Stimulated activated naive B cell treated with anti-CD40 and anti-IgM and Interleukin-4, amounts not matched to agents 10 μg/mL and 1 μg/mL and 100 μg/mL, for 72 hours (primary cell): ENCODE data around the gene CRPPA.

ENCODE experiments used
- ATAC-seq, 2 donors: fragments of 150-1000 bp; cut with Tn5 transposase; replicated peaks; 2 replicates each; pipeline ENCODE4 v1.10.0; 2021; ENCODE audit warnings: moderate library complexity in 1 of 2
- DNase-seq: peaks from one replicate; pipeline ENCODE4 v3.0.0; 2021
- H3K27ac Mint-ChIP-seq: one replicate; pipeline ENCODE4 v1.8.0; 2022; ENCODE audit warnings: mild to moderate bottlenecking, mixed read lengths
- H3K27me3 Mint-ChIP-seq, 2 donors: one replicate each; pipeline ENCODE4 v1.8.0; 2022; ENCODE audit warnings: mixed read lengths in 2 of 2
- H3K36me3 Mint-ChIP-seq, 2 donors: one replicate each; pipeline ENCODE4 v1.8.0; 2022; ENCODE audit warnings: mixed read lengths in 2 of 2, mild to moderate bottlenecking in 1 of 2
- H3K4me1 Mint-ChIP-seq, 2 donors: one replicate each; pipeline ENCODE4 v1.8.0; 2022; ENCODE audit warnings: mixed read lengths in 2 of 2, mild to moderate bottlenecking in 1 of 2
- H3K4me3 Mint-ChIP-seq, 2 donors: one replicate each; pipeline ENCODE4 v1.8.0; 2022; ENCODE audit warnings: mild to moderate bottlenecking in 2 of 2, mixed read lengths in 2 of 2, moderate library complexity in 1 of 2
- H3K9me3 Mint-ChIP-seq, 2 donors: one replicate each; pipeline ENCODE4 v1.8.0; 2022; ENCODE audit warnings: mixed read lengths in 2 of 2, mild to moderate bottlenecking in 1 of 2

CRPPA gene

DNA sequence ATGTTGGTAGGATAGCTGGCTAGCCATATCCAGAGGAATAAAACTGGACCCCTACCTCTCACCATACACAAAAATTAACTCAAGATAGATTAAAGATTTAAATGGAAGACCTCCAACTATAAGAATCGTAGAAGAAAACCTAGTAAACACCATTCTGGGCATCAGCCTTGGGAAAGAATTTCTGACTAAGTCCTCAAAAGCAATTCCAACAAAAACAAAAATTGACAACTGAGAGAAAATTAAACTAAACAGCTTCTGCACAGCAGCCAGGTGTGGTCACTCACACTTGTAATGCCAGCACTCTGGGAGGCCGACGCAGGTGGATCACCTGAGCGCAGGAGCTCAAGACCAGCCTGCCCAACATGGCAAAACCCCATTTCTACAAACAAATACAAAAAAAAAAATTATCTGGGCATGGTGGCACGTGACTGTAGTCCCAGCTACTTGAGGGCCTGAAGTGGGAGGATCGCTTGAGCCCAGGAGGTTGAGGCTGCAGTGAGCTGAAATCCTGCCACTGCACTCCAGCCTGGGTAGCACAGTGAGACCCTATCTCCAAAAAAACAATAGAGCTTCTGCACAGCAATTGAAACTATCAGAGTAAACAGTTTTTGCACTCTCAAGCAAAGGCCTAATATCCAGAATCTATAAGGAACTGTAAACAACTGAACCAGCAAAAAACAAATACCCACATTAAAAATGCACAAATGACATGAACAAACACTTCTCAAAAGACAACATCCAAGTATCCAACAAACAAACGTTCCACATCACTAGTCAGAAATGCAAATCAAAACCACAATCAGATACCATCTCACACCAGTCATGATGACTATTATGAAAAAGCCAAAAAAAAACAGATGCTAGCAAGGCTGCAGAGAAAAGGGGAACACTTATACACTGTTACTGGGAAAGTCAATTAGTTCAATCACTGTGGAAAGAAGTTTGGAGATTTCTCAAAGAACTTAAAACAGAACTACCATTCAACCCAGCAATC is 4.8 kb downstream of the CRPPA start:
- peaks cover 9 to 20% of the 10 kb centered on the region in 2 donors for H3K4me1 Mint-ChIP-seq
- ATAC-seq (no peak), DNase-seq (no peak)
- H3K36me3 Mint-ChIP-seq, result no peaks in the 10 kb centered on the region
- no peak overlapping the region for H3K27ac Mint-ChIP-seq
- H3K9me3 Mint-ChIP-seq, result no peaks in the 10 kb centered on the region
- no peaks in the 10 kb centered on the region for H3K27me3 Mint-ChIP-seq
- no peak overlapping the region for H3K4me3 Mint-ChIP-seq

DNA sequence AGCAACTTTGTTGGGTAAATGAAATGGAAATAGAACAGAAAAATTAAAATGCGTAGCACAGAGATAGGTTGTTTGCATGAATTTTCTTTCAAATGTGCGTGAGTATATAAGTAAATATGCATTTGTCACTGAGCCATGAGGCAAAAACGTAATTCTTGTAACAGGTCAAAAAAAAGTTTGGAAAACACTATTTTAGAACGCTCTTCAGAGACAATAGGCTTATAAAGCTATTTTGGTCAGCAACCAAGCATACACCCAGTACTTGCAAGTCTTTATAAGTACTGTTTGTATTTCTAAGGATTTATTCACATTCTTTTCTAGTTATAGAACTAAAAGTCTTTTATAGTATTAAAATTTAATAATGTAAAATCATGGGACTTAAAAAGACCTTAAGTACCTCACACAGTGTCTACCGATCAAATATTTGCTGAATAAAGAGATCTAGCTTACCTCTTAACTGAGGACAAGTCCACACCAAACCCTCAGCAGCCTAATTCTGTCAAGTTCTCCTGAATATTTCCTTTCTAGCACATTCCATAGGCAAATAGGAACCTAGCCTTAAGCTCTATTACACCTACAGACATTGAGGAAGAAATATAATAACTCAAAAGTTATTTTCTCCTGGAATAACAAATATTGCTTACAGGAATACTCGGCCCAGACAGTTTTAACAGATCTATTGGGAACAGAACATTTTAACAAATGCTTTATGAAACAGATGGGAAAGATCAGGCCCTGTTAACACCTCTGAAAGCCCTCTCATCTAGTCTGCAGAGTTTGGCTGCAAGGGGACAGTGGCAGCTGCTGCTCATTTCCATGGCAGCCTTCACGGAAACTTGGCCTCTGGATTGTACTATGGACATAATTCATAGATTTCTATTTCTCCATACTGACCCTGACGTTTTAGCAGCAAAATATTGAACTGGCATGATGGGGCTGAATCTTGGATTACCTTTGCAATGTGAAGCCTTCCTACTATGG is 8.8 kb downstream of the CRPPA start:
- Mint-ChIP-seq H3K36me3 (no peaks in the 10 kb centered on the region), H3K4me1 (peaks cover 3 to 6% of the 10 kb centered on the region in 2 donors), H3K4me3 (no peak overlapping the region), H3K27me3 (no peaks in the 10 kb centered on the region), H3K27ac (no peak overlapping the region), H3K9me3 (no peaks in the 10 kb centered on the region)
- no peak for DNase-seq
- no peak for ATAC-seq

- Mint-ChIP-seq H3K27me3 (no peaks in the 10 kb centered on the region), H3K4me3 (no peak overlapping the region), H3K36me3 (no peaks in the 10 kb centered on the region), H3K27ac (no peak overlapping the region), H3K9me3 (no peaks in the 10 kb centered on the region), H3K4me1 (no peaks in the 10 kb centered on the region)
- no peak for ATAC-seq
- DNase-seq, result no peak
Observed at GRCh38 chr7:16411391-16411790, 9.9 kb downstream of the CRPPA start.

GRCh38 chr7:16409777-16410176 is 11.6 kb downstream of the CRPPA start:
- Mint-ChIP-seq H3K36me3 (no peaks in the 10 kb centered on the region), H3K4me3 (no peak overlapping the region), H3K9me3 (no peaks in the 10 kb centered on the region), H3K27ac (no peak overlapping the region), H3K4me1 (peaks cover under 1 to 1% of the 10 kb centered on the region in 2 donors), H3K27me3 (no peaks in the 10 kb centered on the region)
- ATAC-seq, result no peak
- DNase-seq, result no peak

- Mint-ChIP-seq H3K27me3 (no peaks in the 10 kb centered on the region), H3K4me3 (no peak overlapping the region), H3K27ac (no peak overlapping the region), H3K9me3 (peaks cover 15 to 19% of the 10 kb centered on the region in 2 donors), H3K4me1 (peaks cover 3 to 4% of the 10 kb centered on the region in 2 donors), H3K36me3 (peaks cover 13 to 26% of the 10 kb centered on the region in 2 donors)
- ATAC-seq (peak; percentile 74 to 82), DNase-seq (no peak)
Observed at GRCh38 chr7:16404636-16405035, 16.7 kb downstream of the CRPPA start.

- H3K4me1 Mint-ChIP-seq, result peaks cover 3 to 4% of the 10 kb centered on the region in 2 donors
- ATAC-seq (no peak), DNase-seq (no peak)
- H3K4me3 Mint-ChIP-seq, result no peak overlapping the region
- no peak overlapping the region for H3K27ac Mint-ChIP-seq
- H3K36me3 Mint-ChIP-seq, result peaks cover 13 to 31% of the 10 kb centered on the region in 2 donors
- H3K27me3 Mint-ChIP-seq, result no peaks in the 10 kb centered on the region
- peaks cover 18 to 19% of the 10 kb centered on the region in 2 donors for H3K9me3 Mint-ChIP-seq
Observed at GRCh38 chr7:16403475-16403874, 17.9 kb downstream of the CRPPA start.

DNA sequence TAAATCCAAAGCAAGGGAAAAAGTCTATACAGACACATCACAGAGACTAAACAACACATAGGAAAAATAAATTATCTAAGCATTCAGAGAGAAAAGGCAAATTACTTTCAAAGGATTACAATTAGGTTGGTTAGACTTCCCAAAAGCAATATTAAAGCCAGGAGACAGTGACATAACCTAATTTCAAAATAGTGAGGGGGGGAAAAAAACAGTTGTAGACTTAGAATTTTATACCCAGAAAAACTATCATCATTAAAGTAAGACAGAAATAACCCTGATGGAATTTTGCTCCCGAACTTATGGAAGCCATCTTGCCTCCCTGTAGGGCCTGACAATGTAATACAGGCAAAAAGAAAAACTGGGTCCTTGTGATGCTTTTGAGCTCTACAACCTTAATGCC is 18.4 kb downstream of the CRPPA start:
- H3K9me3 Mint-ChIP-seq, result peaks cover 18 to 19% of the 10 kb centered on the region in 2 donors
- H3K36me3 Mint-ChIP-seq, result peaks cover 13 to 31% of the 10 kb centered on the region in 2 donors
- ATAC-seq (no peak), DNase-seq (no peak)
- H3K27me3 Mint-ChIP-seq, result no peaks in the 10 kb centered on the region
- no peak overlapping the region for H3K27ac Mint-ChIP-seq
- peaks cover 3 to 4% of the 10 kb centered on the region in 2 donors for H3K4me1 Mint-ChIP-seq
- no peak overlapping the region for H3K4me3 Mint-ChIP-seq

DNA sequence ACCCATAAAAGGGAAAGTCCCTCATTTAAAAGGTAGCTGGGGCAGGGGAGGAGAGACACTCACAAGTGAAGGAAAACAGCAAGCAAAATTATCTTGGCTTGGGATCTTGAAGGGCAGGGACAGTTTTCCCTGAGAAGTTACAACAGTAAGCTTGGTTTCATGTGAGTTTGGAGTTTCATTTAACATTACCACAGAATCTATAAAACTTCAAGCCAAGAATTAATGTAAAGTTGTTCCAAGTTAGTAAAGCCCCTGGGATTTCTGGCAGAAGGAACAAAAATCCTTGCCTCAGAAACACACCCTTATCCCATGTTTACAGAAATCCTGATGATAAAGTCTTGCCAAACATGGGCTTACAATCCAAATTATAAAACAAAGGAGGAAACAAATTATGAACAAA is 19.2 kb downstream of the CRPPA start:
- Mint-ChIP-seq H3K27me3 (no peaks in the 10 kb centered on the region), H3K27ac (no peak overlapping the region), H3K9me3 (peaks cover 18 to 19% of the 10 kb centered on the region in 2 donors), H3K36me3 (peaks cover 13 to 31% of the 10 kb centered on the region in 2 donors), H3K4me3 (no peak overlapping the region), H3K4me1 (peaks cover 3 to 4% of the 10 kb centered on the region in 2 donors)
- DNase-seq (no peak), ATAC-seq (no peak)

- Mint-ChIP-seq H3K27me3 (no peaks in the 10 kb centered on the region), H3K9me3 (peaks cover 23 to 25% of the 10 kb centered on the region in 2 donors), H3K4me3 (no peak overlapping the region), H3K36me3 (peaks cover 18 to 37% of the 10 kb centered on the region in 2 donors), H3K4me1 (peaks cover 3 to 4% of the 10 kb centered on the region in 2 donors), H3K27ac (no peak overlapping the region)
- no peak for ATAC-seq
- no peak for DNase-seq
Observed at GRCh38 chr7:16400893-16401275, 20.5 kb downstream of the CRPPA start.

- no peak overlapping the region for H3K4me3 Mint-ChIP-seq
- H3K27me3 Mint-ChIP-seq, result no peaks in the 10 kb centered on the region
- peaks cover 18 to 37% of the 10 kb centered on the region in 2 donors for H3K36me3 Mint-ChIP-seq
- ATAC-seq, result no peak
- peaks cover 3 to 4% of the 10 kb centered on the region in 2 donors for H3K4me1 Mint-ChIP-seq
- DNase-seq, result no peak
- peaks cover 23 to 25% of the 10 kb centered on the region in 2 donors for H3K9me3 Mint-ChIP-seq
- H3K27ac Mint-ChIP-seq, result no peak overlapping the region
Observed at GRCh38 chr7:16399916-16400892, 21.1 kb downstream of the CRPPA start.

DNA sequence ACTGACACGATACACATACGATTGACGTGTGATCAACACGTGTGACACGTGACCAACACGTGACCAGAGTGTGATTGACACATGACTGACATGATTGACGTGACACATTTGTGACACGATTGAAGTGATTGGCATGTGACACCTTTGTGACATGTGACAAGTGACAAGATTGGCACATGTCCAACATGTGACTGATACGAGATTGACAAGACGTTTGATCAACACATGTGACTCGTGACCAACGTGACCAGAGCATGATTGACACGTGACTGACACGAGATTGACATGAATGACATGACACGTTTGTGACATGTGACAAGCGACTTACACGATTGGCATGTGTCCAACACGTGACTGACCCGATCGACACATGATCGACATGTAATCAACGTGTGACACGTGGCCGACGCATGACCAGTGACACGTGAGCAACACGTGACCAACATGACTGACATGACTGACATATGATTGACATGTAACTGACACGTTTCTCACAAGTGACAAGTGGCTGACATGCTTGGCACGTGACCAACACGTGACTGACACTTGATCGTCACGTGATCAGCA is 22.0 kb downstream of the CRPPA start:
- Mint-ChIP-seq H3K36me3 (peaks cover 18 to 37% of the 10 kb centered on the region in 2 donors), H3K9me3 (peaks cover 20 to 25% of the 10 kb centered on the region in 2 donors), H3K4me3 (no peak overlapping the region), H3K27me3 (no peaks in the 10 kb centered on the region), H3K4me1 (no peaks in the 10 kb centered on the region), H3K27ac (no peak overlapping the region)
- ATAC-seq (no peak), DNase-seq (no peak)

- Mint-ChIP-seq H3K27ac (no peak overlapping the region), H3K4me3 (no peak overlapping the region), H3K9me3 (peaks cover 20 to 25% of the 10 kb centered on the region in 2 donors), H3K4me1 (no peaks in the 10 kb centered on the region), H3K36me3 (peaks cover 18 to 37% of the 10 kb centered on the region in 2 donors), H3K27me3 (no peaks in the 10 kb centered on the region)
- no peak for DNase-seq
- ATAC-seq, result no peak
Observed at GRCh38 chr7:16398146-16399017, 23.0 kb downstream of the CRPPA start.
